Chondrocyte (in vitro differentiated cells): ENCODE results near the gene DVL1. TPM values are rescaled to one million over a fixed set of nuclear protein-coding genes. Genes with fewer than 3 reads are reported as not detected.

Source experiments
- DNase-seq: peaks from one replicate; pipeline ENCODE4 v3.0.0; 2021; ENCODE audit warnings: mixed read lengths, low spot score
- H3K27ac Mint-ChIP-seq: one replicate; pipeline ENCODE4 v1.8.0; 2021; ENCODE audit warnings: mild to moderate bottlenecking, moderate library complexity, mixed read lengths; ENCODE audit not compliant: unreplicated experiment
- H3K27me3 Mint-ChIP-seq: 2 replicates; pipeline ENCODE4 v1.8.0; 2021; ENCODE audit warnings: low read depth, mixed read lengths
- H3K36me3 Mint-ChIP-seq: 2 replicates; pipeline ENCODE4 v1.8.0; 2021; ENCODE audit warnings: low read depth, mixed read lengths
- H3K4me1 Mint-ChIP-seq: 2 replicates; pipeline ENCODE4 v1.8.0; 2021; ENCODE audit warnings: low read depth, mild to moderate bottlenecking, mixed read lengths
- H3K4me3 Mint-ChIP-seq: one replicate; pipeline ENCODE4 v1.8.0; 2021; ENCODE audit warnings: mild to moderate bottlenecking, moderate library complexity, mixed read lengths; ENCODE audit not compliant: unreplicated experiment
- H3K9me3 Mint-ChIP-seq: 2 replicates; pipeline ENCODE4 v1.8.0; 2021; ENCODE audit warnings: low read depth, mixed read lengths
- CTCF ChIP-seq: fragments of 200-600 bp; sonication (generic); IDR thresholded peaks from 2 replicates; pipeline ENCODE4 v1.5.0; 2021; ENCODE audit warnings: antibody characterized with exemption, mild to moderate bottlenecking, moderate library complexity
- microRNA-seq: library from miRNA; unstranded; fragments of <30 nt; microRNA quantifications from one replicate; pipeline ENCODE4 v1.2.0, GENCODE V29; 2020; ENCODE audit warnings: borderline number of aligned reads
- total RNA-seq: library from RNA; stranded (reverse); gene quantifications from 3 replicates; pipeline ENCODE4 v1.2.1, GENCODE V29; 2021

Gene DVL1
- total RNA-seq, 1 donor from 2014 or later: 59.6 TPM

GRCh38 chr1:1285611-1286311, 63.5 kb downstream of the DVL1 start:
- no peaks in the 10 kb centered on the region for H3K27me3 Mint-ChIP-seq

More at GRCh38 chr1:1285611-1286311, 63.5 kb downstream of the DVL1 start:
- no peaks in the 10 kb centered on the region for H3K9me3 Mint-ChIP-seq
- H3K36me3 Mint-ChIP-seq: no peaks in the 10 kb centered on the region
- peaks cover 4% of the 10 kb centered on the region for H3K4me1 Mint-ChIP-seq
- no peak overlapping the region for H3K4me3 Mint-ChIP-seq
- DNase-seq: no peak
- no peak for TF ChIP-seq CTCF
- no peak overlapping the region for H3K27ac Mint-ChIP-seq

Small RNA genes lying within 50 kb of the gene (microRNA-seq; reads per million reads assigned to microRNA genes)
- gene MIR6726 (6.6 reads per million, percentile 9 among the genes with 10 or more reads in this experiment), gene MIR6727 (not detected), gene MIR6808 (not detected)

Other genes starting within 250 kb of the DVL1 start
- gene C1orf159, start 233.3 kb downstream of the DVL1 start, total RNA-seq: 9.2 to 15.1 TPM (median 9.2 TPM) in 3 replicates
- gene TTLL10, start 175.5 kb downstream of the DVL1 start, total RNA-seq: not detected in 3 replicates
- not detected in 3 replicates for gene TNFRSF18, start 142.8 kb downstream of the DVL1 start, total RNA-seq
- 0.24 to 0.59 TPM in 2 of 3 replicates, not detected in the other for gene TNFRSF4, start 135.3 kb downstream of the DVL1 start, total RNA-seq
- 164 to 191 TPM (median 165 TPM) in 3 replicates for gene SDF4, start 117.4 kb downstream of the DVL1 start, total RNA-seq
- gene B3GALT6, start 117.2 kb downstream of the DVL1 start, total RNA-seq: 37.4 to 39.6 TPM (median 39.6 TPM) in 3 replicates
- 1.3 to 2.1 TPM (median 1.7 TPM) in 3 replicates for gene C1QTNF12, start 102.7 kb downstream of the DVL1 start, total RNA-seq
- gene UBE2J2, start 75.6 kb downstream of the DVL1 start, total RNA-seq: 49.2 to 57.5 TPM (median 52.0 TPM) in 3 replicates
- 6.6 to 7.4 TPM (median 6.7 TPM) in 3 replicates for gene SCNN1D, start 69.0 kb downstream of the DVL1 start, total RNA-seq
- 51.9 to 77.5 TPM (median 57.5 TPM) in 3 replicates for gene ACAP3, start 41.5 kb downstream of the DVL1 start, total RNA-seq
- gene PUSL1, start 40.8 kb downstream of the DVL1 start, total RNA-seq: 21.6 to 22.3 TPM (median 22.1 TPM) in 3 replicates
- gene INTS11, start 24.8 kb downstream of the DVL1 start, total RNA-seq: 67.3 to 87.0 TPM (median 73.8 TPM) in 3 replicates
- gene CPTP, start 24.6 kb downstream of the DVL1 start, total RNA-seq: 19.4 to 23.3 TPM (median 23.1 TPM) in 3 replicates
- 0.28 to 0.68 TPM (median 0.37 TPM) in 3 replicates for gene TAS1R3, start 18.1 kb downstream of the DVL1 start, total RNA-seq
- gene MXRA8, start 9.1 kb upstream of the DVL1 start, total RNA-seq: 154 to 238 TPM (median 158 TPM) in 3 replicates
- gene AURKAIP1, start 25.8 kb upstream of the DVL1 start, total RNA-seq: 86.8 to 128 TPM (median 89.0 TPM) in 3 replicates
- gene CCNL2, start 49.9 kb upstream of the DVL1 start, total RNA-seq: 153 to 176 TPM (median 161 TPM) in 3 replicates
- gene MRPL20, start 57.9 kb upstream of the DVL1 start, total RNA-seq: 69.2 to 95.3 TPM (median 75.7 TPM) in 3 replicates
- gene ANKRD65, start 71.9 kb upstream of the DVL1 start, total RNA-seq: not detected in 3 replicates
- gene VWA1, start 86.3 kb upstream of the DVL1 start, total RNA-seq: 12.5 to 27.2 TPM (median 24.3 TPM) in 3 replicates
- gene ATAD3C, start 100.3 kb upstream of the DVL1 start, total RNA-seq: 0.75 to 1.4 TPM (median 1.3 TPM) in 3 replicates
- 24.3 to 31.9 TPM (median 24.7 TPM) in 3 replicates for gene ATAD3B, start 122.3 kb upstream of the DVL1 start, total RNA-seq
- gene ATAD3A, start 162.7 kb upstream of the DVL1 start, total RNA-seq: 29.9 to 39.6 TPM (median 34.6 TPM) in 3 replicates
- gene TMEM240, start 191.2 kb upstream of the DVL1 start, total RNA-seq: 3.6 to 6.1 TPM (median 5.8 TPM) in 3 replicates
- 99.7 to 129 TPM (median 100 TPM) in 3 replicates for gene SSU72, start 225.4 kb upstream of the DVL1 start, total RNA-seq